Testis (tissue), 2 donors: ENCODE data around the gene KLRF2.

ENCODE experiments used
- POLR2A ChIP-seq: fragments of 450-650 bp; IDR thresholded peaks from one replicate; pipeline ENCODE4 v1.6.1; 2017; ENCODE audit warnings: antibody characterized with exemption, mild to moderate bottlenecking, moderate library complexity
- TF ChIP-seq, protein P1 (sequence below), 3 experiments: fragments of 450-650 bp in 2 of 3; fragments of 200-600 bp in 1 of 3; sonication (generic) in 1 of 3; IDR thresholded peaks; one replicate each; pipeline ENCODE4 v1.5.1; 2016 to 2019; ENCODE audit warnings: antibody characterized with exemption in 3 of 3, mild to moderate bottlenecking in 2 of 3, moderate library complexity in 1 of 3

DNA sequence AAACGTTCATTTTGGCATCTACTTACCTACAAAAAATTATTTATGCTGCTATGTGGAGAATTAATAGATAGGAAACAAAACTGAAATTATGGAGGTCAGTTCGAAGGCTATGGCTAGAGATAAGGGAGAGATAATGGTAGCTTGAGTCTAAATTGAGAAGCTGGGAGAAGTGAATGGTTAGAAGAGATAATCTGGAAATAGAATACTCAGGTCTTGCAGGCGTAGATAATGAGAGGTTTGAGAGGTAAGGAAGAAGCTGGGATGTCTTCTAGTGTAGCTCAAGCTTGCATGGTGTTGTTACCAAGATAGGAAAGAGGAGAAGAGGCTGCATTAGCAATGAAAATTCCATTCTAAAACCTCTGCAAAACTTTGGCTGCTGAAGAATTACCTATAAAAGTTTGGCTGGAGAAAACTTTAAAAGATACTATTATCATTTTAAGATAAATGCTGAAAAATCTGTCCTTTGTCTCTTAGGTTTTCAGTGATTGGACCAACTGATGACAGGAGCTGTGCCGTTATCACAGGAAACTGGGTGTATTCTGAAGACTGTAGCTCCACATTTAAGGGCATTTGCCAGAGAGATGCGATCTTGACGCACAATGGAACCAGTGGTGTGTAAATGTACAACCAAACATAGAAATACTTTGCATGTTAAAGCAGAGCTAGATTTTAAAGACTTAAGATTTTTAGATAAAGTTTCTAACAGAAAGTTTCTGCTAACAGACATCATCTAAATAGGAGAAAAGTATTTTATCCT, 14.1 kb downstream of the KLRF2 start:
- no peak for TF ChIP-seq POLR2A
- TF ChIP-seq, protein P1, sequence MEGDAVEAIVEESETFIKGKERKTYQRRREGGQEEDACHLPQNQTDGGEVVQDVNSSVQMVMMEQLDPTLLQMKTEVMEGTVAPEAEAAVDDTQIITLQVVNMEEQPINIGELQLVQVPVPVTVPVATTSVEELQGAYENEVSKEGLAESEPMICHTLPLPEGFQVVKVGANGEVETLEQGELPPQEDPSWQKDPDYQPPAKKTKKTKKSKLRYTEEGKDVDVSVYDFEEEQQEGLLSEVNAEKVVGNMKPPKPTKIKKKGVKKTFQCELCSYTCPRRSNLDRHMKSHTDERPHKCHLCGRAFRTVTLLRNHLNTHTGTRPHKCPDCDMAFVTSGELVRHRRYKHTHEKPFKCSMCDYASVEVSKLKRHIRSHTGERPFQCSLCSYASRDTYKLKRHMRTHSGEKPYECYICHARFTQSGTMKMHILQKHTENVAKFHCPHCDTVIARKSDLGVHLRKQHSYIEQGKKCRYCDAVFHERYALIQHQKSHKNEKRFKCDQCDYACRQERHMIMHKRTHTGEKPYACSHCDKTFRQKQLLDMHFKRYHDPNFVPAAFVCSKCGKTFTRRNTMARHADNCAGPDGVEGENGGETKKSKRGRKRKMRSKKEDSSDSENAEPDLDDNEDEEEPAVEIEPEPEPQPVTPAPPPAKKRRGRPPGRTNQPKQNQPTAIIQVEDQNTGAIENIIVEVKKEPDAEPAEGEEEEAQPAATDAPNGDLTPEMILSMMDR (IDR thresholded peaks at IDR 0.05), result no peak
